COR-L47 (cell line): ENCODE measurements around the gene CHRNA4.

ENCODE experiments used
- DNase-seq: peaks from one replicate; lab custom pipeline; 2025; lab: John Stamatoyannopoulos, UW

The CHRNA4 gene

DNA sequence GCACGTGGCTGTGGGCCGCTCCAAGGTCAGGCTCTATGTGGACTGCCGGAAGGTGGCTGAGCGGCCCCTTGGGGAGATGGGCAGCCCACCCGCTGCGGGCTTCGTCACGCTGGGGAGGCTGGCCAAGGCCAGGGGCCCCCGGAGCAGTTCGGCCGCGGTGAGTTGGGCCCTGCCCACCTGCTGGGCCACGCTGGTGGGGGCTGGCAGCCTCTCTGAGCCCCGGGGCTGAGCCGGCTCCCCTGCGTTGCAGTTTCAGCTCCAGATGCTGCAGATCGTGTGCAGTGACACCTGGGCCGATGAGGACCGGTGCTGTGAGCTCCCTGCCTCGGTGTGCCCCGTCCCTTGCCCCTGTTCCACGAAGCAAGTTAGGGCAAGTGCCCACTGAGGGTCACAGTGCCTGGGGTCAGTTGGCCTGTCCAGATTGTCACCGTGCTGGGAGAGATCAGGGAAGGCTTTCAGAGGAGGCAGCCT lies 41.1 kb downstream of the CHRNA4 start:
- DNase-seq, result no peak

GRCh38 chr20:63319164-63320040 lies 41.7 kb downstream of the CHRNA4 start:
- DNase-seq, result no peak

- no peak for DNase-seq
Measured at GRCh38 chr20:63318391-63319163, 42.6 kb downstream of the CHRNA4 start.

DNA sequence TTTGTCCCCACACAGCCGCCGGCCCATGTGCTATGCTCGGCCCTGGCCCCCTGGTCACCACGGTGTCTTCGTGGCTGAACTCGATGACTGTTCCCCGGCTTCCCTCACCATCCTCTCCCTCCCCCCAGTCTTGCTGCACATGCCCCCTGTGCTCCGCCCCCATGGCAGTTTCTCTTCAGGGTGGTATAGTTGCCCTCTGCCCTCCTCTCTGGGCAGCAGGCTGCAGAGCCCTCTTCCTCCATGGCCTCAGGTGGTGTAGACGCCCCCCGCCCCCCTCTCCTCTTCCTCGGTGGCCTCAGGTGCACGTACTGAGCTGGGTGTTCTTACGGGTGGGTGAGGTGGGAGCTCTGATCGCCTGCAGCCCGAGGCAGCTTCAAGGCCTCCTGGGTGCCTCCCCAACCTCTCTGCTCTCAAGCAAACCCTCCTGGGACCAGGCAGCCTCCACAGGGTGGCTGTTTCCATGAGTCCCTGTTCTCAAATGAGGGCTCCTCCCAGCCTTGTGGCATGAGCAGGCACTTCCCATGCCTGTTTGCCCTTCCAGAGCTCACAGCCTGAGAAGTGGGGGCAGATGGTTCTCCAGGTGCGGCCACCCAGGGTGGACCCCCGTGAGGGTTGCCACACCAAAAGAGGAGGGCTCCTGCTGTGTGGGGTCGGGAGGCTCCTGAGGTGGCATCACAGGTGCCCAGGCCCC lies 43.4 kb downstream of the CHRNA4 start:
- no peak for DNase-seq

DNA sequence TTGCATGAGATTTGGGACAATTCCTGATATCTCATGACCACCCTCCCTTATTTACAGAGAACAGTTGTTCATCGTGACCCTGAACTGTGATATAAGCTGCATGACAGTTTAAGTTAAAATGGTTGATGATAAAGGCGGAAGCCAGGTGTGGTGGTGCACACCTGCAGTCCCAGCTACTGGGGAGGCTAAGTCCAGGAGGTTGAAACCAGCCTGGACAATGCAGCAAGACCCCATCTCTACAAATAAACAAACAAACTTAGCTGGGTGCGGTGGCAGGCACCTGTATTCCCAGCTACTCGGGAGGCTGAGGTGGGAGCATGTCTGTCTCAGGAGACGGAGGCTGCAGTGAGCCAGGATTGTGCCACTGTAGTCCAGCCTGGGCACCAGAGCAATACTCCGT lies 44.1 kb downstream of the CHRNA4 start:
- DNase-seq, result no peak

DNA sequence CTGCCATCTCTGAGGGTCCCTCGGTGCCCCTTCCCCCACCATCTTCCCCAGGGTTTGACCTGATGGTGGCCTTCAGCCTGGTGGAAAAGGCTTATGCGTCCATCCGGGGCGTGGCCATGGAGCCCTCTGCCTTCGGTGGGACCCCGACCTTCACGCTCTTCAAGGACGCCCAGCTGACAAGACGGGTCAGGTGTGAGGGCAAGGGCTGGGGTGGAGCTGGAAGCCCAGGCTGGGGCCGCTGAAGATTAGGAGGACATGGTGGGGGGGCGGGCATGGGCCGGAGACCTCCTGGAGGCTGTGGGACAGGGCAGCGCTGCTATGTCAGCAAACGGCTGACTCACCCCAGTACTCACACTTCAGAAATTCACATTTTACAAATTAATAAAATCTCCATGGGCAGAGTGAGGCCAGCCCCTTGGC lies 44.6 kb downstream of the CHRNA4 start:
- no peak for DNase-seq

- no peak for DNase-seq
Measured at GRCh38 chr20:63315731-63316491, 45.2 kb downstream of the CHRNA4 start.

GRCh38 chr20:63315240-63315689 lies 45.9 kb downstream of the CHRNA4 start:
- no peak for DNase-seq

DNA sequence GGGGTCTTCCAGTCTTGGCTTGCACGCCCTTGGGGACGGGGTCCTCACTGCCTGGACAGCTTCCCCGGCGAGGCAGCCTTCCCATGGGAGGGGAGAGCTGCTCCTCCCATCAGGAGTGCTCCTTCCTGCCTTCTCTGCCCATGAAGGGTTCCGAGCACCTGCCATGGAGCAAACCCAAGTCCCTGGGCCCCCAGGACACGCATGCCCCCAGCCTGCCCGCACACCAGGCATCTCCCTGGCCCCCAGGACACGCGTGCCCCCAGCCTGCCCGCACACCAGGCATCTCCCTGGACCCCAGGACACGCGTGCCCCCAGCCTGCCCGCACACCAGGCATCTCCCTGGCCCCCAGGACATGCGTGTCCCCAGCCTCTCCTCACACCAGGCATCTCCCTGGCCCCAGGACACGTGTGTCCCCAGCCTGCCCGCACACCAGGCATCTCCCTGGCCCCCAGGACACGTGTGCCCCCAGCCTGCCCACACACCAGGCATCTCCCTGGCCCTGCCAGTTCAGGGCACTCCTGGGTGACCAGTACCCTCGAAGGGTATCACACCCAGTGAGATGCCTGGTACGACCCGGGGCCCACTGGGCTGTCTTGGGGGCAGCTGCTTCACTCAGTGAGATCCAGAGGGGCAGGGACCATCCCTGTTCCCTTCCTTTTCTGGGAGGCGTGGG lies 46.4 kb downstream of the CHRNA4 start:
- no peak for DNase-seq

- no peak for DNase-seq
Measured at GRCh38 chr20:63314015-63314471, 47.1 kb downstream of the CHRNA4 start.

DNA sequence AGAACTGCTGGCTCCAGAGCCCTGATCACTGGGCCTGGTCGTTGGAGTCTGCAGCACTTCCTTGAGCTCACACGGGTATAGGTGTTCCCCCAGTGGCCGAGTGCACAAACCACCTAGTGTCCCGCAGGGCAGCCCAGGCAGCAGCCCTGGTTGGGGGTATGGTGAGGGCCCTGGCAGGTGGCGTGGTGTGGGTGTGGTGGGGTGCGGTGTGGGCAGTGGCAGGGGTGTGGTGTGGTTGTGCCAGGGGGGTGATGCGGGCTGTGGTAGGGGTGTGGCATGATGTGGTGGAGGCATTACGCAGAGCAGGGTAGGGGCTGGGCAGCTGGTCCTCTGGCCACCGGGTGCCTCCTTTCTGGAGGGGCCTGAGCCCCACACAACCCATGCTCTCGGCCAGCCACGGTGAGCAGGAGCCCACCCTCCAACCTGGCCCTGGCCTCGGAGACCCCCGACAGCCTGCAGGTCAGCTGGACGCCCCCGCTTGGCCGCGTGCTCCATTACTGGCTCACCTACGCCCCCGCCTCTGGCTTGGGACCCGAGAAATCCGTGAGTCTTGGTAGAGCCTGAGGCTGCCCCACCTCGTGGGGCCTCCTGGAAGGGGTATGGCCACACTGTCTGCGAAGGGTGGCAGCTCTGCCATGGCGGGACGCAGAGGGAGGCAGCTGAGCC lies 47.7 kb downstream of the CHRNA4 start:
- no peak for DNase-seq

DNA sequence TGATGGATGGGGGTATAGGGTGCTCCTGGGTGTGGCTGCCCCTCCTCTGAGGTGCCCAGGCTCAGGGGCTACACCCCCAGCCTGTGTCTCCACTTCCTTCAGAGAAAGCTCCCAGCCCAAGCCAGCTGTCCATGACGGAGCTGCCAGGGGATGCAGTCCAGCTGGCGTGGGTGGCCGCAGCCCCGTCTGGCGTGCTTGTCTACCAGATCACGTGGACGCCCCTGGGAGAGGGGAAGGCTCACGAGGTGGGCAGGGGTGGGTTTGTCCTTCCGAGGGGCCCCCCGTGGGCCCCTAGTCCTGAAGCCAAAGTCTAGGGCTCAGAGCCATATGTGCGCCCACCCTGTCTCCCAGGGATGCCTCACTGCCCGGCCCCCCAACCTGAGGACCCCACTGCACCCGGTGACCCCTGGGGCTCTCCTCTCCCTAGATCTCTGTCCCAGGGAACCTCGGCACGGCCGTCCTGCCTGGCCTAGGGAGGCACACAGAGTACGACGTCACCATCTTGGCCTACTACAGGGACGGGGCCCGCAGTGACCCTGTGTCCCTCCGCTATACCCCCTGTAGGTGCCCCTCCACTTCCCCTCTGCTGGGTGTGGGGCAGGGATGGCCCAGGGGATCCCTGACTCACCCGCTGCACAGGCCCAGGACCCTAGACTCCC lies 48.3 kb downstream of the CHRNA4 start:
- no peak for DNase-seq

- no peak for DNase-seq
Measured at GRCh38 chr20:63312273-63312672, 48.9 kb downstream of the CHRNA4 start.

GRCh38 chr20:63311833-63312243 lies 49.3 kb downstream of the CHRNA4 start:
- DNase-seq, result no peak

DNA sequence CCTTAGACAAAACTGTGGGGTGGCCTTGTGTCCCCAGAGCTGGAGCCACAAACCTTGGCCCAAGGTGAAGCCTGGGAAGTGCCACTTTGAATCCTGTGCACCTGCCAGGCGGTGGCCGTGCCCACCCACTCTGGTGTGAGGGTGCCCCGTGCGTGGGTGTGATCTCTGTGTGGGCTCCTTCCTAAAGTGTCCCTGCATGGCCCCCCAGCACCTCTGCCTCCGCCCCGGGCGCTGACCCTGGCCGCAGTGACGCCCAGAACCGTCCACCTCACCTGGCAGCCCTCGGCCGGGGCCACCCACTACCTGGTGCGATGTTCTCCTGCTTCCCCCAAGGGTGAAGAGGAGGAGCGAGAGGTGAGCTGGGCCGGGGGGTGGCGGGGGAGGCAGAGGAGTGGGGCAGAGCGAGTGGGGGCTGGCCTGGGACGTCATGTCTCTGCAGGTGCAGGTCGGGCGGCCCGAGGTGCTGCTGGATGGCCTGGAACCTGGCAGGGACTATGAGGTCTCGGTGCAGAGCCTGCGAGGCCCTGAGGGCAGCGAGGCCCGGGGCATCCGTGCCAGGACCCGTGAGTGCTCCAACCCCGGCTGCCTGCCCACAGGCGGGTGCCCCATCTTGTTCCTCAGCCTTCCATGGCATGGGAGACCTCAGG lies 49.8 kb downstream of the CHRNA4 start:
- DNase-seq, result no peak

DNA sequence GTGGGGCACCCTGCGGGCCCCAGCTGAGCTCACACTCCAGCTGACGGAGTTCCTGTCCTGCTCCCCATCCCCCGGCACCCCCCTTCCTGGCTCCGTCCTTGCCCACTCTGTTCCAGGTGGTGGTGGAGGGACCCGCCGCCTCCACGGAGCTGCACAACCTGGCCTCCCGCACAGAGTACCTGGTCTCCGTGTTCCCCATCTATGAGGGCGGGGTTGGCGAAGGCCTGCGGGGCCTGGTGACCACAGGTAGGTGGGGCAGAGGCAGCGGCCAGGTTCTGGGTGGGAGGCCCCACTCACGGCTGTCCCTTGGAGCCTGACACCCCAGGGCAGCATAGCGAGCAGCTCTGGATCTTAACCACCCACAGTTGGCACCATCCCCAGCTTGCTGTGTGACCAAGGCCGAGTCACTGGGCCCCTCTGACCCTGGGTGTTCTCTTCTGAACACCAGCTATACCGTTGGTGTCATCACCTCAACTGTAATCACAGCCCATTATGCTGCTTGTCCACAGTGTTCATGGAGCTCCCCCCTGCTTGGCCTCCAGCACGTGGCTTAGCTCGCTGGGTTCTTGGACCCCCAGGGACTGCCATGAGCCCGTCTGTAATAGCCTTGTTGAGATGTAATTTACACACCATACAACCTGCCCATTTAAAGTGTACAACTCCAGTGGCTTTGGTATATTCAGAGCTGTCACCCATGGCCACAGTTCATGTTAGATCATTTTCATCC lies 50.7 kb downstream of the CHRNA4 start:
- DNase-seq, result no peak

DNA sequence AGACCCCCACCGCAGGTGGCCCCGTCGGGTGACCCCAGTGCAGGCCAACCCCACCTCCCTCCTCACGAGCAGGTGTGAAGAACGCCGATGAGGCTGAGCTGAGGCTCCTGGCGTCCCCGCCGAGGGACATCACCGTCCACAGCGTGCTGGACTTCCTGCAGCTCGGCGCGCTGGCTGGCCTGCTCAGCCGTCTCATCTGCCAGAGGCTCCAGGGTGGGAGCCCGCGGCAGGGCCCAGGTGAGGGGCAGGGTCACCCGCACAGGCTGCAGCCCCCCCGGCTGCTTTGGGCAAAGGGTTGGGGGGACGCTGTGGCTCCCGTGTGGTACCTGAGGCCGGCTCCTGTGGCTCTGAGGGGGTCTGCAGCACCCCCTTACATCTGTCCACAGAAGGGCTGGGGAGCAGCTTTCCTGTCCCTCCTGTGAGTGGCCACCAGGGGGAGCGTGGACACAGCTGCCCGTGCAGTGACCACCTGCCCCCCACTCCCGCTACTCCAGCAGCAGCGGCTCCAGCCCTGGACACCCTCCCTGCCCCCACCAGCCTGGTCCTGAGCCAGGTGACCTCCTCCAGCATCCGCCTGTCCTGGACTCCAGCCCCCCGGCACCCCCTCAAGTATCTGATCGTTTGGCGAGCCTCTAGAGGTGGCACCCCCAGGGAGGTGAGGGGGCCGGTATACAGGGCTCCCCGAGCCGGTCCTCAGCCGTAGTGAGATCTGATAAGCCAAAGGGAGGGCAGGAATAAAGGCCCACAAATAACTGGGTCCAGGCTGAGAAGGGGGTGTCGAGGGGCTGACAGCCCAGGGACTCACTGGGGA lies 51.7 kb downstream of the CHRNA4 start:
- DNase-seq, result peak; percentile 44
